Spleen (tissue), 7 donors: ENCODE measurements around the gene RCOR3.
"Not testable (repeated sequence)": the region's sequence is repeated elsewhere in the genome, so short reads cannot be mapped to it uniquely, and the experiment has no call there.

Source experiments
- CTCF ChIP-seq, 11 experiments: fragments of 200-600 bp in 7 of 11; fragments of 450-650 bp in 4 of 11; sonication (generic) in 4 of 11; IDR thresholded peaks in 8 of 11; conservative IDR thresholded peaks in 3 of 11; 1 replicate in 7 of 11; 2 replicates in 4 of 11; pipeline versions ENCODE4 v1.4.0 to v1.8.0; 2016 to 2021; ENCODE audit warnings: antibody characterized with exemption in 11 of 11, inconsistent platforms in 4 of 11, mild to moderate bottlenecking in 1 of 11
- POLR2A ChIP-seq, 3 donors: fragments of 450-650 bp; IDR thresholded peaks; one replicate each; pipeline ENCODE4 v1.5.1; 2017; ENCODE audit warnings: antibody characterized with exemption in 3 of 3, mild to moderate bottlenecking in 1 of 3
- POLR2AphosphoS5 ChIP-seq, 3 donors: sonication (generic); formaldehyde crosslinking; IDR thresholded peaks; one replicate each; pipeline ENCODE4 v1.5.1; 2017; ENCODE audit warnings: antibody characterized with exemption in 3 of 3
- donor health status: DM: no; HTN: no; CAD: no; lungs with moderate emphysema.
- donor health status: DM: no; HTN: no; CAD: no.
- donor health status: DM: no; HTN: no; CAD: no.

DNA sequence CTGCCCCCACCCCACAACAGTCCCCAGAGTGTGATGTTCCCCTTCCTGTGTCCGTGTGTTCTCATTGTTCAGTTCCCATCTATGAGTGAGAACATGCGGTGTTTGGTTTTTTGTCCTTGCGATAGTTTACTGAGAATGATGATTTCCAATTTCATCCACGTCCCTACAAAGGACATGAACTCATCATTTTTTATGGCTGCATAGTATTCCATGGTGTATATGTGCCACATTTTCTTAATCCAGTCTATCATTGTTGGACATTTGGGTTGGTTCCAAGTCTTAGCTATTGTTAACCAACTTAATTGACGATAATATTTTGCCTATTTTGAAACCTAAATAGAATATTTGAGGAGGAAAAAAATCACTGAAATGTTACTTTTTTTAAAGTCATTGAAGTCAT lies 3.9 kb downstream of the RCOR3 start:
- TF ChIP-seq POLR2AphosphoS5 (IDR thresholded peaks at IDR 0.05); CTCF (IDR thresholded peaks at IDR 0.05 in 8 of 11, conservative IDR thresholded peaks at IDR 0.05 in 3 of 11); POLR2A (IDR thresholded peaks at IDR 0.05): not testable (repeated sequence)
